PC-3 (cell line): ENCODE measurements around the gene TTC1.

Source experiments
- CTCF ChIP-seq: fragments of 300-600 bp; sonication (generic); conservative IDR thresholded peaks from 2 replicates; pipeline ENCODE4 v1.5.1; 2017; ENCODE audit warnings: antibody characterized with exemption, low read depth, mild to moderate bottlenecking, low read length
- EZH2 ChIP-seq: fragments of 300-600 bp; sonication (generic); IDR thresholded peaks from one replicate; pipeline ENCODE4 v1.6.1; 2017; ENCODE audit warnings: antibody characterized with exemption, mild to moderate bottlenecking, low read length; ENCODE audit not compliant: unreplicated experiment
- EZH2phosphoT487 ChIP-seq: fragments of 300-600 bp; sonication (generic); IDR thresholded peaks from 2 replicates; pipeline ENCODE4 v1.6.1; 2018; ENCODE audit warnings: mild to moderate bottlenecking, antibody characterized with exemption, low read length, borderline replicate concordance

- TF ChIP-seq CTCF = no peak
- TF ChIP-seq EZH2 = no peak
- TF ChIP-seq EZH2phosphoT487 = no peak
These were observed 37.9 kb upstream of the TTC1 start for GRCh38 chr5:159971038-159971437.
